HepG2 (cell line): ENCODE measurements around the gene INO80E. TPM values are rescaled to one million over a fixed set of nuclear protein-coding genes. Genes with fewer than 3 reads are reported as not detected.

Source experiments
- AKNA ChIP-seq: sonication (generic); formaldehyde crosslinking; IDR thresholded peaks from 2 replicates; pipeline ENCODE4 v1.4.0; 2020; ENCODE audit warnings: missing genetic modification reagents, borderline replicate concordance
- ARNT2 ChIP-seq: sonication (generic); formaldehyde crosslinking; IDR thresholded peaks from 2 replicates; pipeline ENCODE4 v1.8.0; 2022; ENCODE audit warnings: mild to moderate bottlenecking, low read depth, missing genetic modification reagents, moderate library complexity
- BORCS8-MEF2B ChIP-seq: sonication (generic); formaldehyde crosslinking; IDR thresholded peaks from 2 replicates; pipeline ENCODE4 v1.8.0; 2022; ENCODE audit warnings: mild to moderate bottlenecking, missing genetic modification reagents
- MIXL1 ChIP-seq: IDR thresholded peaks from 2 replicates; pipeline ENCODE4 v1.6.1; 2016
- NFATC3 ChIP-seq: sonication (generic); formaldehyde crosslinking; IDR thresholded peaks from 2 replicates; pipeline ENCODE4 v1.5.1; 2020; ENCODE audit warnings: mild to moderate bottlenecking, missing genetic modification reagents
- REL ChIP-seq: sonication (generic); formaldehyde crosslinking; conservative IDR thresholded peaks from 2 replicates; pipeline ENCODE4 v1.8.0; 2022; ENCODE audit warnings: mild to moderate bottlenecking, missing genetic modification reagents, moderate library complexity
- SATB2 ChIP-seq: sonication (generic); formaldehyde crosslinking; IDR thresholded peaks from 2 replicates; pipeline ENCODE4 v1.5.0; 2020; ENCODE audit warnings: missing genetic modification reagents
- ZNF672 ChIP-seq: sonication (generic); formaldehyde crosslinking; IDR thresholded peaks from 2 replicates; pipeline ENCODE4 v1.8.1; 2022; ENCODE audit warnings: missing genetic modification reagents
- ZNF781 ChIP-seq: sonication (generic); formaldehyde crosslinking; IDR thresholded peaks from 2 replicates; pipeline ENCODE4 v1.5.1; 2020; ENCODE audit warnings: borderline replicate concordance, mild to moderate bottlenecking, missing genetic modification reagents; ENCODE audit errors: not compliant biosample characterization
- ZZZ3 ChIP-seq: sonication (generic); formaldehyde crosslinking; IDR thresholded peaks from 2 replicates; pipeline ENCODE4 v1.4.0; 2020; ENCODE audit warnings: missing genetic modification reagents, mild to moderate bottlenecking, borderline replicate concordance
- polyA plus RNA-seq, 8 experiments: library from polyadenylated mRNA; depleted of rRNA in 3 of 8; stranded (reverse) in 7 of 8; unstranded in 1 of 8; fragments of >200 nt; fragmentation: Illumina TruSeq in 4 of 8; extraction: Trizol in 4 of 8; gene quantifications; 2 replicates each; pipeline versions ENCODE4 v1.2.1 to v1.2.3, GENCODE V29; 2011 to 2016; ENCODE audit warnings: low read depth in 4 of 8, missing spikeins in 1 of 8, mixed read lengths in 1 of 8; ENCODE audit not compliant: insufficient read depth in 1 of 8
- total RNA-seq, 5 experiments: library from RNA; depleted of rRNA; stranded (reverse); fragments of >200 nt; fragmentation: Illumina TruSeq; extraction: Trizol; gene quantifications; 2 replicates each; pipeline ENCODE4 v1.2.3, GENCODE V29; 2016; ENCODE audit warnings: low read depth in 1 of 5
- TF ChIP-seq, protein P1 (sequence below): sonication (generic); formaldehyde crosslinking; IDR thresholded peaks from 2 replicates; pipeline ENCODE4 v1.5.0; 2020; ENCODE audit warnings: mild to moderate bottlenecking, missing genetic modification reagents
- TF ChIP-seq, protein P2 (sequence below): sonication (generic); formaldehyde crosslinking; IDR thresholded peaks from 2 replicates; pipeline ENCODE4 v1.4.0; 2020; ENCODE audit warnings: missing genetic modification reagents, borderline replicate concordance
- TF ChIP-seq, protein P3 (sequence below): sonication (generic); formaldehyde crosslinking; IDR thresholded peaks from 2 replicates; pipeline ENCODE4 v1.4.0; 2020; ENCODE audit warnings: missing genetic modification reagents

Gene INO80E
- total and polyA plus RNA-seq, 2 of the 13 experiments (the other 11 are each of a cell fraction or from before 2014, with no cell fraction given), result 25.8 to 45.6 TPM

- TF ChIP-seq BORCS8-MEF2B (CRISPR knock-in tag) (peak; percentile 91), REL (no peak; the same call in 1 of the 2 replicates), SATB2 (no peak), ZNF781 (CRISPR knock-in tag) (peak; percentile 84), NFATC3 (CRISPR knock-in tag) (peak; percentile 59; the same call in 1 of the 2 replicates), AKNA (no peak), ZZZ3 (CRISPR knock-in tag) (peak; percentile 49; the same call in 1 of the 2 replicates), ZNF672 (no peak), ARNT2 (CRISPR knock-in tag) (peak; percentile 95), MIXL1 (peak; percentile 65; the same call in 1 of the 2 replicates)
- TF ChIP-seq, protein P1, sequence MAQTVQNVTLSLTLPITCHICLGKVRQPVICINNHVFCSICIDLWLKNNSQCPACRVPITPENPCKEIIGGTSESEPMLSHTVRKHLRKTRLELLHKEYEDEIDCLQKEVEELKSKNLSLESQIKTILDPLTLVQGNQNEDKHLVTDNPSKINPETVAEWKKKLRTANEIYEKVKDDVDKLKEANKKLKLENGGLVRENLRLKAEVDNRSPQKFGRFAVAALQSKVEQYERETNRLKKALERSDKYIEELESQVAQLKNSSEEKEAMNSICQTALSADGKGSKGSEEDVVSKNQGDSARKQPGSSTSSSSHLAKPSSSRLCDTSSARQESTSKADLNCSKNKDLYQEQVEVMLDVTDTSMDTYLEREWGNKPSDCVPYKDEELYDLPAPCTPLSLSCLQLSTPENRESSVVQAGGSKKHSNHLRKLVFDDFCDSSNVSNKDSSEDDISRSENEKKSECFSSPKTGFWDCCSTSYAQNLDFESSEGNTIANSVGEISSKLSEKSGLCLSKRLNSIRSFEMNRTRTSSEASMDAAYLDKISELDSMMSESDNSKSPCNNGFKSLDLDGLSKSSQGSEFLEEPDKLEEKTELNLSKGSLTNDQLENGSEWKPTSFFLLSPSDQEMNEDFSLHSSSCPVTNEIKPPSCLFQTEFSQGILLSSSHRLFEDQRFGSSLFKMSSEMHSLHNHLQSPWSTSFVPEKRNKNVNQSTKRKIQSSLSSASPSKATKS, result no peak
- TF ChIP-seq, protein P2, sequence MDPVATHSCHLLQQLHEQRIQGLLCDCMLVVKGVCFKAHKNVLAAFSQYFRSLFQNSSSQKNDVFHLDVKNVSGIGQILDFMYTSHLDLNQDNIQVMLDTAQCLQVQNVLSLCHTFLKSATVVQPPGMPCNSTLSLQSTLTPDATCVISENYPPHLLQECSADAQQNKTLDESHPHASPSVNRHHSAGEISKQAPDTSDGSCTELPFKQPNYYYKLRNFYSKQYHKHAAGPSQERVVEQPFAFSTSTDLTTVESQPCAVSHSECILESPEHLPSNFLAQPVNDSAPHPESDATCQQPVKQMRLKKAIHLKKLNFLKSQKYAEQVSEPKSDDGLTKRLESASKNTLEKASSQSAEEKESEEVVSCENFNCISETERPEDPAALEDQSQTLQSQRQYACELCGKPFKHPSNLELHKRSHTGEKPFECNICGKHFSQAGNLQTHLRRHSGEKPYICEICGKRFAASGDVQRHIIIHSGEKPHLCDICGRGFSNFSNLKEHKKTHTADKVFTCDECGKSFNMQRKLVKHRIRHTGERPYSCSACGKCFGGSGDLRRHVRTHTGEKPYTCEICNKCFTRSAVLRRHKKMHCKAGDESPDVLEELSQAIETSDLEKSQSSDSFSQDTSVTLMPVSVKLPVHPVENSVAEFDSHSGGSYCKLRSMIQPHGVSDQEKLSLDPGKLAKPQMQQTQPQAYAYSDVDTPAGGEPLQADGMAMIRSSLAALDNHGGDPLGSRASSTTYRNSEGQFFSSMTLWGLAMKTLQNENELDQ, result peak; percentile 18; the same call in 1 of the 2 replicates
- TF ChIP-seq, protein P3, sequence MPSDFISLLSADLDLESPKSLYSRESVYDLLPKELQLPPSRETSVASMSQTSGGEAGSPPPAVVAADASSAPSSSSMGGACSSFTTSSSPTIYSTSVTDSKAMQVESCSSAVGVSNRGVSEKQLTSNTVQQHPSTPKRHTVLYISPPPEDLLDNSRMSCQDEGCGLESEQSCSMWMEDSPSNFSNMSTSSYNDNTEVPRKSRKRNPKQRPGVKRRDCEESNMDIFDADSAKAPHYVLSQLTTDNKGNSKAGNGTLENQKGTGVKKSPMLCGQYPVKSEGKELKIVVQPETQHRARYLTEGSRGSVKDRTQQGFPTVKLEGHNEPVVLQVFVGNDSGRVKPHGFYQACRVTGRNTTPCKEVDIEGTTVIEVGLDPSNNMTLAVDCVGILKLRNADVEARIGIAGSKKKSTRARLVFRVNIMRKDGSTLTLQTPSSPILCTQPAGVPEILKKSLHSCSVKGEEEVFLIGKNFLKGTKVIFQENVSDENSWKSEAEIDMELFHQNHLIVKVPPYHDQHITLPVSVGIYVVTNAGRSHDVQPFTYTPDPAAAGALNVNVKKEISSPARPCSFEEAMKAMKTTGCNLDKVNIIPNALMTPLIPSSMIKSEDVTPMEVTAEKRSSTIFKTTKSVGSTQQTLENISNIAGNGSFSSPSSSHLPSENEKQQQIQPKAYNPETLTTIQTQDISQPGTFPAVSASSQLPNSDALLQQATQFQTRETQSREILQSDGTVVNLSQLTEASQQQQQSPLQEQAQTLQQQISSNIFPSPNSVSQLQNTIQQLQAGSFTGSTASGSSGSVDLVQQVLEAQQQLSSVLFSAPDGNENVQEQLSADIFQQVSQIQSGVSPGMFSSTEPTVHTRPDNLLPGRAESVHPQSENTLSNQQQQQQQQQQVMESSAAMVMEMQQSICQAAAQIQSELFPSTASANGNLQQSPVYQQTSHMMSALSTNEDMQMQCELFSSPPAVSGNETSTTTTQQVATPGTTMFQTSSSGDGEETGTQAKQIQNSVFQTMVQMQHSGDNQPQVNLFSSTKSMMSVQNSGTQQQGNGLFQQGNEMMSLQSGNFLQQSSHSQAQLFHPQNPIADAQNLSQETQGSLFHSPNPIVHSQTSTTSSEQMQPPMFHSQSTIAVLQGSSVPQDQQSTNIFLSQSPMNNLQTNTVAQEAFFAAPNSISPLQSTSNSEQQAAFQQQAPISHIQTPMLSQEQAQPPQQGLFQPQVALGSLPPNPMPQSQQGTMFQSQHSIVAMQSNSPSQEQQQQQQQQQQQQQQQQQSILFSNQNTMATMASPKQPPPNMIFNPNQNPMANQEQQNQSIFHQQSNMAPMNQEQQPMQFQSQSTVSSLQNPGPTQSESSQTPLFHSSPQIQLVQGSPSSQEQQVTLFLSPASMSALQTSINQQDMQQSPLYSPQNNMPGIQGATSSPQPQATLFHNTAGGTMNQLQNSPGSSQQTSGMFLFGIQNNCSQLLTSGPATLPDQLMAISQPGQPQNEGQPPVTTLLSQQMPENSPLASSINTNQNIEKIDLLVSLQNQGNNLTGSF (CRISPR knock-in tag), result peak; percentile 76
These were observed 22.4 kb upstream of the INO80E start, which contains the start of gene TAOK2 (continued) for GRCh38 chr16:29973384-29974246.
